PC-3 (cell line): ENCODE data around the gene KIF7.

Experiments
- EZH2 ChIP-seq: fragments of 300-600 bp; sonication (generic); IDR thresholded peaks from one replicate; pipeline ENCODE4 v1.6.1; 2017; ENCODE audit warnings: antibody characterized with exemption, mild to moderate bottlenecking, low read length; ENCODE audit not compliant: unreplicated experiment
- TF ChIP-seq, protein P1 (sequence below): fragments of 300-600 bp; sonication (generic); conservative IDR thresholded peaks from 2 replicates; pipeline ENCODE4 v1.5.1; 2017; ENCODE audit warnings: antibody characterized with exemption, low read depth, mild to moderate bottlenecking, low read length

DNA sequence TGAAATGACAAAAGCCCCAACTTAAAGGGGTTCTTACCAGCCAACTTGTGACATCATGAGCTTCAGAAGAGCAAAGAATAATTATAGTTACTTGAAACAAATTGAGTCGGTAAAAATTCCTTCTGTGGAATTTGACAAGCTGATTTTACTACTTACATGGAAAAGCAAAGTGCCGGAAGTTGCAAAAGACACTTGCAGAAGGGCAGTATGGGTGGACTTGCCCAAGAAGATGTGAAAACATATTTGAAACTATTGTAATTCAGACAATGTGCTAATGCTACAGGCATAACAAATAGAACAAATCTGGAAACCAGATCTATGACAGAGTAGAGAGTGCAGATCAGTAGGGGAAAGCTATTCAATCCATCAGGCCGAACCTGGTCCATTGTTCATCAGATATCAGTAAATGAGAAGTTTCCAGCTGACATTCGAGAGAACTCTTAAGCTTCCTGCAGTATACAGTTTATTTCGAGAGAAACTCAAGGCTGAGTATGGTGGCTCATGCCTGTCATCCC lies 2.5 kb upstream of the KIF7 start:
- TF ChIP-seq, protein P1, sequence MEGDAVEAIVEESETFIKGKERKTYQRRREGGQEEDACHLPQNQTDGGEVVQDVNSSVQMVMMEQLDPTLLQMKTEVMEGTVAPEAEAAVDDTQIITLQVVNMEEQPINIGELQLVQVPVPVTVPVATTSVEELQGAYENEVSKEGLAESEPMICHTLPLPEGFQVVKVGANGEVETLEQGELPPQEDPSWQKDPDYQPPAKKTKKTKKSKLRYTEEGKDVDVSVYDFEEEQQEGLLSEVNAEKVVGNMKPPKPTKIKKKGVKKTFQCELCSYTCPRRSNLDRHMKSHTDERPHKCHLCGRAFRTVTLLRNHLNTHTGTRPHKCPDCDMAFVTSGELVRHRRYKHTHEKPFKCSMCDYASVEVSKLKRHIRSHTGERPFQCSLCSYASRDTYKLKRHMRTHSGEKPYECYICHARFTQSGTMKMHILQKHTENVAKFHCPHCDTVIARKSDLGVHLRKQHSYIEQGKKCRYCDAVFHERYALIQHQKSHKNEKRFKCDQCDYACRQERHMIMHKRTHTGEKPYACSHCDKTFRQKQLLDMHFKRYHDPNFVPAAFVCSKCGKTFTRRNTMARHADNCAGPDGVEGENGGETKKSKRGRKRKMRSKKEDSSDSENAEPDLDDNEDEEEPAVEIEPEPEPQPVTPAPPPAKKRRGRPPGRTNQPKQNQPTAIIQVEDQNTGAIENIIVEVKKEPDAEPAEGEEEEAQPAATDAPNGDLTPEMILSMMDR = no peak
- no peak for TF ChIP-seq EZH2
